Measurements from ENCODE around the gene KCNQ5. TPM values are rescaled to one million over a fixed set of nuclear protein-coding genes. Genes with fewer than 3 reads are reported as not detected.

Gene KCNQ5
- total and polyA plus RNA-seq, 9 donors, result 0.28 to 0.86 (median 0.57) TPM

GRCh38 chr6:73088138-73088813 is 466.4 kb downstream of the KCNQ5 start:
- WGBS (ENCODE audit: insufficient coverage), result 52% methylated on average over 3 of the region's 4 CpGs
- no peak for DNase-seq
- Histone ChIP-seq H3K9me3 (replicated peaks; ENCODE audit: control insufficient read depth, low read depth, low read length) (no peaks in the 10 kb centered on the region), H3K4me1 (ENCODE audit: control insufficient read depth, insufficient read depth, low read length) (no peaks in the 10 kb centered on the region), H3K36me3 (ENCODE audit: control insufficient read depth, insufficient read depth, low read length) (no peaks in the 10 kb centered on the region), H3K4me3 (ENCODE audit: low read length) (no peak overlapping the region), H3K27ac (ENCODE audit: low read length) (no peak overlapping the region), H3K27me3 (ENCODE audit: control insufficient read depth, insufficient read depth, low read length) (no peaks in the 10 kb centered on the region)

- no peak overlapping the region for H3K4me3 ChIP-seq (ENCODE audit: low read length)
- no peaks in the 10 kb centered on the region for H3K4me1 ChIP-seq (ENCODE audit: control insufficient read depth, insufficient read depth, low read length)
- no peaks in the 10 kb centered on the region for H3K36me3 ChIP-seq (ENCODE audit: control insufficient read depth, insufficient read depth, low read length)
- no peak overlapping the region for H3K27ac ChIP-seq (ENCODE audit: low read length)
- no peaks in the 10 kb centered on the region for H3K27me3 ChIP-seq (ENCODE audit: control insufficient read depth, insufficient read depth, low read length)
- no peaks in the 10 kb centered on the region for H3K9me3 ChIP-seq (replicated peaks; ENCODE audit: control insufficient read depth, low read depth, low read length)
- peak; percentile 55 for DNase-seq
- WGBS (ENCODE audit: insufficient coverage), result no CpG with 5 or more reads among the region's 4 CpGs
These were observed 483.1 kb downstream of the KCNQ5 start for GRCh38 chr6:73104921-73105320.

GRCh38 chr6:73107016-73107415 is 485.2 kb downstream of the KCNQ5 start:
- H3K4me1 ChIP-seq (ENCODE audit: control insufficient read depth, insufficient read depth, low read length), result no peaks in the 10 kb centered on the region
- no CpG with 5 or more reads among the region's 1 CpG for WGBS (ENCODE audit: insufficient coverage)
- no peak overlapping the region for H3K4me3 ChIP-seq (ENCODE audit: low read length)
- DNase-seq, result no peak
- no peaks in the 10 kb centered on the region for H3K36me3 ChIP-seq (ENCODE audit: control insufficient read depth, insufficient read depth, low read length)
- no peak overlapping the region for H3K27ac ChIP-seq (ENCODE audit: low read length)
- H3K27me3 ChIP-seq (ENCODE audit: control insufficient read depth, insufficient read depth, low read length), result no peaks in the 10 kb centered on the region
- no peaks in the 10 kb centered on the region for H3K9me3 ChIP-seq (replicated peaks; ENCODE audit: control insufficient read depth, low read depth, low read length)

GRCh38 chr6:73108949-73109348 is 487.1 kb downstream of the KCNQ5 start:
- Histone ChIP-seq H3K4me3 (ENCODE audit: low read length) (no peak overlapping the region), H3K27me3 (ENCODE audit: control insufficient read depth, insufficient read depth, low read length) (no peaks in the 10 kb centered on the region), H3K36me3 (ENCODE audit: control insufficient read depth, insufficient read depth, low read length) (no peaks in the 10 kb centered on the region), H3K4me1 (ENCODE audit: control insufficient read depth, insufficient read depth, low read length) (no peaks in the 10 kb centered on the region), H3K9me3 (replicated peaks; ENCODE audit: control insufficient read depth, low read depth, low read length) (no peaks in the 10 kb centered on the region), H3K27ac (ENCODE audit: low read length) (no peak overlapping the region)
- no peak for DNase-seq
- no CpG with 5 or more reads among the region's 3 CpGs for WGBS (ENCODE audit: insufficient coverage)

GRCh38 chr6:73109659-73110058 is 487.8 kb downstream of the KCNQ5 start:
- Histone ChIP-seq H3K27ac (ENCODE audit: low read length) (no peak overlapping the region), H3K4me3 (ENCODE audit: low read length) (no peak overlapping the region), H3K9me3 (replicated peaks; ENCODE audit: control insufficient read depth, low read depth, low read length) (no peaks in the 10 kb centered on the region), H3K36me3 (ENCODE audit: control insufficient read depth, insufficient read depth, low read length) (no peaks in the 10 kb centered on the region), H3K27me3 (ENCODE audit: control insufficient read depth, insufficient read depth, low read length) (no peaks in the 10 kb centered on the region), H3K4me1 (ENCODE audit: control insufficient read depth, insufficient read depth, low read length) (no peaks in the 10 kb centered on the region)
- DNase-seq, result no peak
- no CpG with 5 or more reads among the region's 3 CpGs for WGBS (ENCODE audit: insufficient coverage)

GRCh38 chr6:73116330-73116729 is 494.5 kb downstream of the KCNQ5 start:
- Histone ChIP-seq H3K4me1 (ENCODE audit: control insufficient read depth, insufficient read depth, low read length) (no peaks in the 10 kb centered on the region), H3K36me3 (ENCODE audit: control insufficient read depth, insufficient read depth, low read length) (no peaks in the 10 kb centered on the region), H3K4me3 (ENCODE audit: low read length) (no peak overlapping the region), H3K27ac (ENCODE audit: low read length) (no peak overlapping the region), H3K9me3 (replicated peaks; ENCODE audit: control insufficient read depth, low read depth, low read length) (no peaks in the 10 kb centered on the region), H3K27me3 (ENCODE audit: control insufficient read depth, insufficient read depth, low read length) (no peaks in the 10 kb centered on the region)
- no CpG with 5 or more reads among the region's 3 CpGs for WGBS (ENCODE audit: insufficient coverage)
- no peak for DNase-seq

GRCh38 chr6:73121421-73121993 is 499.6 kb downstream of the KCNQ5 start:
- Histone ChIP-seq H3K4me1 (ENCODE audit: control insufficient read depth, insufficient read depth, low read length) (no peaks in the 10 kb centered on the region), H3K36me3 (ENCODE audit: control insufficient read depth, insufficient read depth, low read length) (no peaks in the 10 kb centered on the region), H3K4me3 (ENCODE audit: low read length) (no peak overlapping the region), H3K27ac (ENCODE audit: low read length) (no peak overlapping the region), H3K9me3 (replicated peaks; ENCODE audit: control insufficient read depth, low read depth, low read length) (no peaks in the 10 kb centered on the region), H3K27me3 (ENCODE audit: control insufficient read depth, insufficient read depth, low read length) (no peaks in the 10 kb centered on the region)
- no peak for DNase-seq
- 88% methylated on average over 3 of the region's 4 CpGs for WGBS (ENCODE audit: insufficient coverage)

- no CpG with 5 or more reads among the region's 2 CpGs for WGBS (ENCODE audit: insufficient coverage)
- Histone ChIP-seq H3K27me3 (ENCODE audit: control insufficient read depth, insufficient read depth, low read length) (no peaks in the 10 kb centered on the region), H3K4me3 (ENCODE audit: low read length) (no peak overlapping the region), H3K36me3 (ENCODE audit: control insufficient read depth, insufficient read depth, low read length) (no peaks in the 10 kb centered on the region), H3K9me3 (replicated peaks; ENCODE audit: control insufficient read depth, low read depth, low read length) (no peaks in the 10 kb centered on the region), H3K4me1 (ENCODE audit: control insufficient read depth, insufficient read depth, low read length) (no peaks in the 10 kb centered on the region), H3K27ac (ENCODE audit: low read length) (no peak overlapping the region)
- DNase-seq, result no peak
These were observed 501.9 kb downstream of the KCNQ5 start for GRCh38 chr6:73123632-73124329.

GRCh38 chr6:73129653-73130443 is 508.0 kb downstream of the KCNQ5 start:
- peak; percentile 70 for DNase-seq
- Histone ChIP-seq H3K4me3 (ENCODE audit: low read length) (no peak overlapping the region), H3K4me1 (ENCODE audit: control insufficient read depth, insufficient read depth, low read length) (no peaks in the 10 kb centered on the region), H3K27me3 (ENCODE audit: control insufficient read depth, insufficient read depth, low read length) (no peaks in the 10 kb centered on the region), H3K9me3 (replicated peaks; ENCODE audit: control insufficient read depth, low read depth, low read length) (no peaks in the 10 kb centered on the region), H3K36me3 (ENCODE audit: control insufficient read depth, insufficient read depth, low read length) (no peaks in the 10 kb centered on the region), H3K27ac (ENCODE audit: low read length) (no peak overlapping the region)
- 21% methylated on average over 10 of the region's 14 CpGs for WGBS (ENCODE audit: insufficient coverage)

GRCh38 chr6:73131706-73132105 is 509.8 kb downstream of the KCNQ5 start:
- no peak overlapping the region for H3K4me3 ChIP-seq (ENCODE audit: low read length)
- no peaks in the 10 kb centered on the region for H3K36me3 ChIP-seq (ENCODE audit: control insufficient read depth, insufficient read depth, low read length)
- H3K27me3 ChIP-seq (ENCODE audit: control insufficient read depth, insufficient read depth, low read length), result no peaks in the 10 kb centered on the region
- 100% methylated on average over 1 of the region's 4 CpGs for WGBS (ENCODE audit: insufficient coverage)
- no peaks in the 10 kb centered on the region for H3K4me1 ChIP-seq (ENCODE audit: control insufficient read depth, insufficient read depth, low read length)
- DNase-seq, result no peak
- H3K9me3 ChIP-seq (replicated peaks; ENCODE audit: control insufficient read depth, low read depth, low read length), result no peaks in the 10 kb centered on the region
- no peak overlapping the region for H3K27ac ChIP-seq (ENCODE audit: low read length)
